ENCODE results near the gene PAX7.
A peak's percentile ranks its signal among the peaks of the same experiment; 100 is the strongest.

DNA sequence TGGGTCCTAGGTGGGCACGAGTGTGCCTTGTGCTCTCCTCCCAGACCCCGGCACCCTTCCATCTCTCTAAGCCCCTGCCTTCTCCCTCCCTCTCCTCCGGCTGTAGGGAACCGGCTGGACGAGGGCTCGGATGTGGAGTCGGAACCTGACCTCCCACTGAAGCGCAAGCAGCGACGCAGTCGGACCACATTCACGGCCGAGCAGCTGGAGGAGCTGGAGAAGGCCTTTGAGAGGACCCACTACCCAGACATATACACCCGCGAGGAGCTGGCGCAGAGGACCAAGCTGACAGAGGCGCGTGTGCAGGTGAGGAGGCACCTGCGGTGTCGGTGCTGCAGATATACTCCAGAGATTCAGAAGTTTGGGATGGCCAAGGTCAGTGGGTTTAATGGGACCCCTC is 61.0 kb downstream of the PAX7 start:
- TF ChIP-seq POLR2A (IDR thresholded peaks at IDR 0.05; ENCODE audit: low read depth, low read length), result no peak
- TF ChIP-seq, protein P1, sequence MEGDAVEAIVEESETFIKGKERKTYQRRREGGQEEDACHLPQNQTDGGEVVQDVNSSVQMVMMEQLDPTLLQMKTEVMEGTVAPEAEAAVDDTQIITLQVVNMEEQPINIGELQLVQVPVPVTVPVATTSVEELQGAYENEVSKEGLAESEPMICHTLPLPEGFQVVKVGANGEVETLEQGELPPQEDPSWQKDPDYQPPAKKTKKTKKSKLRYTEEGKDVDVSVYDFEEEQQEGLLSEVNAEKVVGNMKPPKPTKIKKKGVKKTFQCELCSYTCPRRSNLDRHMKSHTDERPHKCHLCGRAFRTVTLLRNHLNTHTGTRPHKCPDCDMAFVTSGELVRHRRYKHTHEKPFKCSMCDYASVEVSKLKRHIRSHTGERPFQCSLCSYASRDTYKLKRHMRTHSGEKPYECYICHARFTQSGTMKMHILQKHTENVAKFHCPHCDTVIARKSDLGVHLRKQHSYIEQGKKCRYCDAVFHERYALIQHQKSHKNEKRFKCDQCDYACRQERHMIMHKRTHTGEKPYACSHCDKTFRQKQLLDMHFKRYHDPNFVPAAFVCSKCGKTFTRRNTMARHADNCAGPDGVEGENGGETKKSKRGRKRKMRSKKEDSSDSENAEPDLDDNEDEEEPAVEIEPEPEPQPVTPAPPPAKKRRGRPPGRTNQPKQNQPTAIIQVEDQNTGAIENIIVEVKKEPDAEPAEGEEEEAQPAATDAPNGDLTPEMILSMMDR (IDR thresholded peaks at IDR 0.05; ENCODE audit: extremely low read depth in 1 of 2, insufficient read depth in 1 of 2, low read depth in 1 of 2, low read length in 2 of 2), result no peak
- TF ChIP-seq, protein P2, sequence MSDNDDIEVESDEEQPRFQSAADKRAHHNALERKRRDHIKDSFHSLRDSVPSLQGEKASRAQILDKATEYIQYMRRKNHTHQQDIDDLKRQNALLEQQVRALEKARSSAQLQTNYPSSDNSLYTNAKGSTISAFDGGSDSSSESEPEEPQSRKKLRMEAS (IDR thresholded peaks at IDR 0.05; ENCODE audit: insufficient read depth, insufficient read length), result no peak
- TF ChIP-seq JUN (IDR thresholded peaks at IDR 0.05; ENCODE audit: borderline replicate concordance, insufficient read depth, insufficient read length, low read depth), result no peak
- TF ChIP-seq EZH2 (IDR thresholded peaks at IDR 0.05; ENCODE audit: borderline replicate concordance, low read depth, low read length, severe bottlenecking), result peak; percentile 90
- TF ChIP-seq POLR2AphosphoS5 (IDR thresholded peaks at IDR 0.05; ENCODE audit: insufficient read depth, low read depth, low read length), result no peak
- TF ChIP-seq GATA2 (IDR thresholded peaks at IDR 0.05; ENCODE audit: insufficient read depth, insufficient read length, low read depth, low read length), result no peak
